K562 (cell line): Measurements from ENCODE around the gene GDF15. TPM values are rescaled to one million over a fixed set of nuclear protein-coding genes. Genes with fewer than 3 reads are reported as not detected.

ENCODE experiments used
- BRD9 ChIP-seq: fragments of 450-650 bp; IDR thresholded peaks from 2 replicates; pipeline ENCODE4 v1.6.1; 2018; ENCODE audit warnings: low read depth; ENCODE audit not compliant: partially characterized antibody
- CBX1 ChIP-seq: sonication (generic); IDR thresholded peaks from 2 replicates; pipeline ENCODE4 v1.6.1; 2016; ENCODE audit warnings: antibody characterized with exemption, low read depth, mild to moderate bottlenecking
- CCAR2 ChIP-seq: fragments of 200-400 bp; formaldehyde crosslinking; IDR thresholded peaks from 2 replicates; pipeline ENCODE4 v1.6.1; 2017; ENCODE audit warnings: mild to moderate bottlenecking, low read depth, low read length
- CREB1 ChIP-seq, 2 experiments: sonication (generic) in 1 of 2; formaldehyde crosslinking in 1 of 2; IDR thresholded peaks; 2 replicates each; pipeline versions ENCODE4 v1.6.1 to v1.8.0; 2012 to 2022; ENCODE audit warnings: inconsistent platforms in 1 of 2, mild to moderate bottlenecking in 1 of 2, missing genetic modification reagents in 1 of 2, moderate library complexity in 1 of 2
- HDAC6 ChIP-seq: IDR thresholded peaks from 2 replicates; pipeline ENCODE4 v1.6.1; 2012; ENCODE audit warnings: low read depth, mild to moderate bottlenecking, control low read depth, inconsistent platforms, low read length, moderate library complexity
- ILK ChIP-seq: fragments of 450-650 bp; IDR thresholded peaks from 2 replicates; pipeline ENCODE4 v1.6.1; 2016; ENCODE audit warnings: missing genetic modification characterization, low read depth, mild to moderate bottlenecking, missing compliant biosample characterization, moderate library complexity, borderline replicate concordance
- MXI1 ChIP-seq: IDR thresholded peaks from 2 replicates; pipeline ENCODE4 v1.6.1; 2011; ENCODE audit warnings: low read depth, mild to moderate bottlenecking, improper control_type of control experiment, low read length
- PHF21A ChIP-seq: fragments of 450-650 bp; IDR thresholded peaks from 2 replicates; pipeline ENCODE4 v1.6.1; 2017; ENCODE audit warnings: low read depth, borderline replicate concordance
- SAFB ChIP-seq: fragments of 200-400 bp; formaldehyde crosslinking; IDR thresholded peaks from 2 replicates; pipeline ENCODE4 v1.6.1; 2017; ENCODE audit warnings: low read depth, low read length, borderline replicate concordance
- SNRNP70 ChIP-seq: fragments of 200-400 bp; formaldehyde crosslinking; optimal IDR thresholded peaks from 2 replicates; pipeline ENCODE3; 2017; ENCODE audit warnings: low read depth, low read length
- THRB ChIP-seq: fragments of 450-650 bp; formaldehyde crosslinking; conservative IDR thresholded peaks from 2 replicates; pipeline ENCODE4 v1.4.0; 2022; ENCODE audit warnings: mild to moderate bottlenecking, missing genetic modification characterization
- ZNF274 ChIP-seq: IDR thresholded peaks from 2 replicates; pipeline ENCODE4 v1.6.1; 2011; ENCODE audit warnings: low read depth, mild to moderate bottlenecking, low read length, moderate library complexity, borderline replicate concordance
- ZNF311 ChIP-seq: fragments of 250-450 bp; sonication (Bioruptor Pico); IDR thresholded peaks from 2 replicates; pipeline ENCODE4 v1.4.0; 2020; ENCODE audit warnings: mild to moderate bottlenecking, moderate library complexity
- ZNF830 ChIP-seq: fragments of 250-450 bp; sonication (Bioruptor Pico); IDR thresholded peaks from 2 replicates; pipeline ENCODE4 v1.5.0; 2021; ENCODE audit warnings: mild to moderate bottlenecking
- polyA plus RNA-seq, 8 experiments: library from polyadenylated mRNA; depleted of rRNA in 4 of 8; stranded (reverse) in 5 of 8; unstranded in 3 of 8; fragments of >200 nt; fragmentation: Nextera tagmentation in 2 of 8; fragmentation: Illumina TruSeq in 1 of 8; extraction: Ambion mirVana in 2 of 8; extraction: Trizol in 1 of 8; gene quantifications; 2 replicates each; pipeline versions ENCODE4 v1.2.1 to v1.2.3, GENCODE V29; 2011 to 2014; ENCODE audit warnings: inconsistent platforms in 1 of 8, missing spikeins in 1 of 8
- total RNA-seq, 7 experiments: library from RNA; depleted of rRNA in 6 of 7; stranded (reverse); fragments of >200 nt in 6 of 7; fragmentation: Illumina TruSeq in 2 of 7; extraction: Trizol in 2 of 7; gene quantifications; 2 replicates each; pipeline versions ENCODE4 v1.2.1 to v1.2.3, GENCODE V29; 2011 to 2021; ENCODE audit warnings: low replicate concordance in 1 of 7
- TF ChIP-seq, protein P1 (sequence below): fragments of 250-450 bp; sonication (Bioruptor Pico); IDR thresholded peaks from 2 replicates; pipeline ENCODE4 v1.4.0; 2020
- TF ChIP-seq, protein P2 (sequence below): sonication (generic); formaldehyde crosslinking; IDR thresholded peaks from 2 replicates; pipeline ENCODE4 v1.8.0; 2023; ENCODE audit warnings: mild to moderate bottlenecking, missing genetic modification reagents

GDF15 gene
- total and polyA plus RNA-seq, 9 of the 15 experiments (the other 6 are each of a cell fraction or from before 2014, with no cell fraction given) = 2.3 to 82.4 (median 12.5) TPM

- TF ChIP-seq, protein P1, sequence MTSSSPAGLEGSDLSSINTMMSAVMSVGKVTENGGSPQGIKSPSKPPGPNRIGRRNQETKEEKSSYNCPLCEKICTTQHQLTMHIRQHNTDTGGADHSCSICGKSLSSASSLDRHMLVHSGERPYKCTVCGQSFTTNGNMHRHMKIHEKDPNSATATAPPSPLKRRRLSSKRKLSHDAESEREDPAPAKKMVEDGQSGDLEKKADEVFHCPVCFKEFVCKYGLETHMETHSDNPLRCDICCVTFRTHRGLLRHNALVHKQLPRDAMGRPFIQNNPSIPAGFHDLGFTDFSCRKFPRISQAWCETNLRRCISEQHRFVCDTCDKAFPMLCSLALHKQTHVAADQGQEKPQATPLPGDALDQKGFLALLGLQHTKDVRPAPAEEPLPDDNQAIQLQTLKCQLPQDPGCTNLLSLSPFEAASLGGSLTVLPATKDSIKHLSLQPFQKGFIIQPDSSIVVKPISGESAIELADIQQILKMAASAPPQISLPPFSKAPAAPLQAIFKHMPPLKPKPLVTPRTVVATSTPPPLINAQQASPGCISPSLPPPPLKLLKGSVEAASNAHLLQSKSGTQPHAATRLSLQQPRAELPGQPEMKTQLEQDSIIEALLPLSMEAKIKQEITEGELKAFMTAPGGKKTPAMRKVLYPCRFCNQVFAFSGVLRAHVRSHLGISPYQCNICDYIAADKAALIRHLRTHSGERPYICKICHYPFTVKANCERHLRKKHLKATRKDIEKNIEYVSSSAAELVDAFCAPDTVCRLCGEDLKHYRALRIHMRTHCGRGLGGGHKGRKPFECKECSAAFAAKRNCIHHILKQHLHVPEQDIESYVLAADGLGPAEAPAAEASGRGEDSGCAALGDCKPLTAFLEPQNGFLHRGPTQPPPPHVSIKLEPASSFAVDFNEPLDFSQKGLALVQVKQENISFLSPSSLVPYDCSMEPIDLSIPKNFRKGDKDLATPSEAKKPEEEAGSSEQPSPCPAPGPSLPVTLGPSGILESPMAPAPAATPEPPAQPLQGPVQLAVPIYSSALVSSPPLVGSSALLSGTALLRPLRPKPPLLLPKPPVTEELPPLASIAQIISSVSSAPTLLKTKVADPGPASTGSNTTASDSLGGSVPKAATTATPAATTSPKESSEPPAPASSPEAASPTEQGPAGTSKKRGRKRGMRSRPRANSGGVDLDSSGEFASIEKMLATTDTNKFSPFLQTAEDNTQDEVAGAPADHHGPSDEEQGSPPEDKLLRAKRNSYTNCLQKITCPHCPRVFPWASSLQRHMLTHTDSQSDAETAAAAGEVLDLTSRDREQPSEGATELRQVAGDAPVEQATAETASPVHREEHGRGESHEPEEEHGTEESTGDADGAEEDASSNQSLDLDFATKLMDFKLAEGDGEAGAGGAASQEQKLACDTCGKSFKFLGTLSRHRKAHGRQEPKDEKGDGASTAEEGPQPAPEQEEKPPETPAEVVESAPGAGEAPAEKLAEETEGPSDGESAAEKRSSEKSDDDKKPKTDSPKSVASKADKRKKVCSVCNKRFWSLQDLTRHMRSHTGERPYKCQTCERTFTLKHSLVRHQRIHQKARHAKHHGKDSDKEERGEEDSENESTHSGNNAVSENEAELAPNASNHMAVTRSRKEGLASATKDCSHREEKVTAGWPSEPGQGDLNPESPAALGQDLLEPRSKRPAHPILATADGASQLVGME = no peak
- TF ChIP-seq, protein P2, sequence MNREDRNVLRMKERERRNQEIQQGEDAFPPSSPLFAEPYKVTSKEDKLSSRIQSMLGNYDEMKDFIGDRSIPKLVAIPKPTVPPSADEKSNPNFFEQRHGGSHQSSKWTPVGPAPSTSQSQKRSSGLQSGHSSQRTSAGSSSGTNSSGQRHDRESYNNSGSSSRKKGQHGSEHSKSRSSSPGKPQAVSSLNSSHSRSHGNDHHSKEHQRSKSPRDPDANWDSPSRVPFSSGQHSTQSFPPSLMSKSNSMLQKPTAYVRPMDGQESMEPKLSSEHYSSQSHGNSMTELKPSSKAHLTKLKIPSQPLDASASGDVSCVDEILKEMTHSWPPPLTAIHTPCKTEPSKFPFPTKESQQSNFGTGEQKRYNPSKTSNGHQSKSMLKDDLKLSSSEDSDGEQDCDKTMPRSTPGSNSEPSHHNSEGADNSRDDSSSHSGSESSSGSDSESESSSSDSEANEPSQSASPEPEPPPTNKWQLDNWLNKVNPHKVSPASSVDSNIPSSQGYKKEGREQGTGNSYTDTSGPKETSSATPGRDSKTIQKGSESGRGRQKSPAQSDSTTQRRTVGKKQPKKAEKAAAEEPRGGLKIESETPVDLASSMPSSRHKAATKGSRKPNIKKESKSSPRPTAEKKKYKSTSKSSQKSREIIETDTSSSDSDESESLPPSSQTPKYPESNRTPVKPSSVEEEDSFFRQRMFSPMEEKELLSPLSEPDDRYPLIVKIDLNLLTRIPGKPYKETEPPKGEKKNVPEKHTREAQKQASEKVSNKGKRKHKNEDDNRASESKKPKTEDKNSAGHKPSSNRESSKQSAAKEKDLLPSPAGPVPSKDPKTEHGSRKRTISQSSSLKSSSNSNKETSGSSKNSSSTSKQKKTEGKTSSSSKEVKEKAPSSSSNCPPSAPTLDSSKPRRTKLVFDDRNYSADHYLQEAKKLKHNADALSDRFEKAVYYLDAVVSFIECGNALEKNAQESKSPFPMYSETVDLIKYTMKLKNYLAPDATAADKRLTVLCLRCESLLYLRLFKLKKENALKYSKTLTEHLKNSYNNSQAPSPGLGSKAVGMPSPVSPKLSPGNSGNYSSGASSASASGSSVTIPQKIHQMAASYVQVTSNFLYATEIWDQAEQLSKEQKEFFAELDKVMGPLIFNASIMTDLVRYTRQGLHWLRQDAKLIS = no peak
- TF ChIP-seq CREB1 (IDR thresholded peaks at IDR 0.05) = peak; percentile 45
- TF ChIP-seq CREB1 (CRISPR knock-in tag; IDR thresholded peaks at IDR 0.05) = peak; percentile 63; the same call in 1 of the 2 replicates
- TF ChIP-seq CBX1 = peak; percentile 51; the same call in 1 of the 2 replicates
- peak; percentile 89 for TF ChIP-seq SAFB
- no peak for TF ChIP-seq ZNF830 (CRISPR knock-in tag)
- TF ChIP-seq CCAR2 = no peak
- no peak for TF ChIP-seq THRB
- no peak for TF ChIP-seq ZNF311 (CRISPR knock-in tag)
- no peak for TF ChIP-seq MXI1
- TF ChIP-seq BRD9 = no peak
- TF ChIP-seq HDAC6 = no peak
- TF ChIP-seq ZNF274 = no peak
- no peak for TF ChIP-seq PHF21A
- TF ChIP-seq SNRNP70 = no peak
- no peak for TF ChIP-seq ILK (tag)
Observed at GRCh38 chr19:18437491-18438330, 51.8 kb downstream of the GDF15 start, which contains the start of gene ISYNA1 (continued).
